ENCODE results near the gene KRTAP10-3. TPM values are rescaled to one million over a fixed set of nuclear protein-coding genes. Genes with fewer than 3 reads are reported as not detected.
"Not testable (repeated sequence)": the region's sequence is repeated elsewhere in the genome, so short reads cannot be mapped to it uniquely, and the experiment has no call there.

KRTAP10-3 gene
- total RNA-seq (2014; rRNA removed; shearing (Covaris generic)) = not detected in 2 replicates
- polyA plus RNA-seq (2014; cell fraction: nucleus; rRNA removed) = not detected in 2 replicates

- no peak for DNase-seq (ENCODE audit: extremely low read depth, low read depth)
These were observed at the start of gene KRTAP10-3 for GRCh38 chr21:44558695-44559094. TSS of gene KRTAP10-3 (minus strand) at chr21:44558795. CDS start at chr21:44558715, 80 bp downstream.

- no peak for DNase-seq (ENCODE audit: extremely low read depth, low read depth)
These were observed 47.9 kb upstream of the KRTAP10-3 start for GRCh38 chr21:44606495-44606894.

- DNase-seq (ENCODE audit: extremely low read depth, low read depth) = no peak
These were observed 45.3 kb upstream of the KRTAP10-3 start for GRCh38 chr21:44603911-44604310.

GRCh38 chr21:44603109-44603875 lies 44.7 kb upstream of the KRTAP10-3 start:
- DNase-seq (ENCODE audit: extremely low read depth, low read depth) = no peak

- DNase-seq (ENCODE audit: extremely low read depth, low read depth) = no peak
These were observed 43.9 kb upstream of the KRTAP10-3 start for GRCh38 chr21:44602463-44602850.

GRCh38 chr21:44601596-44602462 lies 43.2 kb upstream of the KRTAP10-3 start:
- DNase-seq (ENCODE audit: extremely low read depth, low read depth) = no peak

GRCh38 chr21:44601091-44601490 lies 42.5 kb upstream of the KRTAP10-3 start:
- not testable (repeated sequence) for DNase-seq (ENCODE audit: extremely low read depth, low read depth)

- not testable (repeated sequence) for DNase-seq (ENCODE audit: extremely low read depth, low read depth)
These were observed 41.8 kb upstream of the KRTAP10-3 start, which contains the start of gene KRTAP10-7 for GRCh38 chr21:44600118-44600978. TSS of gene KRTAP10-7 (plus strand) at chr21:44600597. CDS start at chr21:44600622, 25 bp downstream.

GRCh38 chr21:44599264-44600029 lies 40.9 kb upstream of the KRTAP10-3 start:
- no peak for DNase-seq (ENCODE audit: extremely low read depth, low read depth)

- DNase-seq (ENCODE audit: extremely low read depth, low read depth) = no peak
These were observed 39.5 kb upstream of the KRTAP10-3 start for GRCh38 chr21:44598061-44598460.

GRCh38 chr21:44596068-44596725 lies 37.6 kb upstream of the KRTAP10-3 start:
- DNase-seq (ENCODE audit: extremely low read depth, low read depth) = no peak

GRCh38 chr21:44595524-44595923 lies 36.9 kb upstream of the KRTAP10-3 start:
- no peak for DNase-seq (ENCODE audit: extremely low read depth, low read depth)

- no peak for DNase-seq (ENCODE audit: extremely low read depth, low read depth)
These were observed 35.9 kb upstream of the KRTAP10-3 start for GRCh38 chr21:44594406-44594916.

- no peak for DNase-seq (ENCODE audit: extremely low read depth, low read depth)
These were observed 35.2 kb upstream of the KRTAP10-3 start for GRCh38 chr21:44593598-44594405.

- DNase-seq (ENCODE audit: extremely low read depth, low read depth) = no peak
These were observed 34.1 kb upstream of the KRTAP10-3 start, which contains the start of gene KRTAP10-6 for GRCh38 chr21:44592446-44593311. TSS of gene KRTAP10-6 (minus strand) at chr21:44592505. CDS start at chr21:44592484, 21 bp downstream.

GRCh38 chr21:44591801-44592130 lies 33.2 kb upstream of the KRTAP10-3 start:
- DNase-seq (ENCODE audit: extremely low read depth, low read depth) = not testable (repeated sequence)

All from NCI-H460 (cell line).